ENCODE measurements around the gene IER2. TPM values are rescaled to one million over a fixed set of nuclear protein-coding genes. Genes with fewer than 3 reads are reported as not detected.

The IER2 gene
- total and polyA plus RNA-seq, 2 of the 4 experiments (the other 2 are of a cell fraction), result 7.7 to 102 TPM

DNA sequence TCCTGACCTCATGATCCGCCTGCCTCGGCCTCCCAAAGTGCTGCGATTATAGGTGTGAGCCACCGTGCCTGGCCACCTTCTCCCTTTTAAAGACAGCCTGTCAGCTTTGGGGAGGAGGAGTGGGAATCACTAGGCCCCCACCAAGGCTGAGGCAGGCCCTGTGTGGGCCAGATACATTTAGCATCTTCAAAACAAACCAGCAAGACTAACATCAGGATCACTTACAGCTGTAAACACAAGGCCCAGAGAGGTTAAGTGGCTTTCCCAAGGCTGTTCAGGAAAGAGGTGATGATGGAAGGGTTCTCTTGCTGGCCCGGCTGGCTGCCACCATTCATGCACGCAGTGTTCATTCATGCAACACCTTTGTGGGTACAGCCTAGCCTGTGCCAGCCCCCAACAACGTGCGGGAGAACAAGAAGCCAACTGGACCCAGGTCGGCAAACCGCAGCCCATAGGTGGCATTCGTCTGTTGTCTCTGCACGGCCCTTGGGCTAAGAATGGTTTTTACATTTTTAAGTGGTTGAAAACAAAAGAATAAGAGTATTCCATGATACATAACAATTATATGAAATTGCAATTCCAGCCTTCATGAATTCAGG, 23.0 kb downstream of the IER2 start:
- intact Hi-C loops (cut with micrococcal nuclease), result no loop called here
- Histone ChIP-seq H4K20me1 (ENCODE audit: insufficient read depth, low read length) (no peaks in the 10 kb centered on the region), H2BK120ac (ENCODE audit: low read depth, low read length) (peak overlapping the region; percentile 91), H3K79me1 (ENCODE audit: low read depth in 1 of 2, low read length in 2 of 2) (peaks cover 0 to 37% of the 10 kb centered on the region in 2 experiments; a peak in 2 of 4 replicates), H3K9me3 (ENCODE audit: control insufficient read depth, insufficient read depth, low read length) (no peaks in the 10 kb centered on the region), H2AK9ac (replicated peaks; ENCODE audit: low read depth, low read length, poor library complexity) (peak overlapping the region; percentile 91), H3K18ac (ENCODE audit: low read depth, low read length) (0 out of 2 replicates have a peak overlapping the region, but pooled peaks have one; percentile 5), H3K27me3 (ENCODE audit: control insufficient read depth, insufficient read depth, low read length) (no peaks in the 10 kb centered on the region), H2BK5ac (ENCODE audit: low read depth, low read length, poor library complexity, severe bottlenecking) (peak overlapping the region; percentile 44), H2BK15ac (ENCODE audit: low read depth, low read length) (peak overlapping the region; percentile 78; the same call in 1 of the 3 replicates), H3K27ac (ENCODE audit: insufficient read depth, low read length) (no peak overlapping the region; the same call in 1 of the 2 replicates), H3K9ac (ENCODE audit: low read depth, low read length) (no peak overlapping the region), H3K23ac (ENCODE audit: low read depth, low read length) (peak overlapping the region; percentile 59), H3K4me1 (ENCODE audit: control insufficient read depth, insufficient read depth, low read length) (peaks cover 16% of the 10 kb centered on the region), H2BK20ac (ENCODE audit: low read depth, low read length) (peak overlapping the region; percentile 87), H3K36me3 (ENCODE audit: control insufficient read depth, insufficient read depth, low read length) (no peaks in the 10 kb centered on the region), H3K56ac (ENCODE audit: extremely low read depth, insufficient read depth, low read length) (peak overlapping the region; percentile 40; the same call in 1 of the 2 replicates), H3K14ac (replicated peaks; ENCODE audit: low read depth, low read length) (peak overlapping the region; percentile 81), H3K4ac (ENCODE audit: low read depth, low read length) (peak overlapping the region; percentile 93), H4K5ac (ENCODE audit: low read depth, low read length) (no peak overlapping the region; the same call in 1 of the 2 replicates), H4K91ac (ENCODE audit: insufficient read depth, low read depth, low read length) (peak overlapping the region; percentile 70), H3K4me3 (ENCODE audit: insufficient read depth, low read depth, low read length) (no peak overlapping the region), H2AK5ac (ENCODE audit: low read depth, low read length) (peak overlapping the region; percentile 96), H3K4me2 (ENCODE audit: low read depth, low read length) (no peak overlapping the region), H3K9me1 (ENCODE audit: insufficient read depth, low read length) (peaks cover 19% of the 10 kb centered on the region), H2AFZ (replicated peaks; ENCODE audit: low read length, poor library complexity) (peak overlapping the region; percentile 76), H4K8ac (ENCODE audit: low read depth in 2 of 2, low read length in 2 of 2) (peak overlapping the region in 1 of 2 experiments; percentile 54; a peak in 2 of 4 replicates)
- dilution Hi-C loops (cut with HindIII; ENCODE audit: low sequenced_read_pairs, unreplicated experiment), result no loop called here
- no peak for DNase-seq
- in situ Hi-C loops (cut with MboI; ENCODE audit: low sequenced_read_pairs), result no loop called here
- BruUV-seq (replicated peaks), result no TSS peak
- no peak for ATAC-seq (ENCODE audit: low read depth)
- WGBS, 2 experiments (ENCODE audit: extremely low coverage in 2 of 2, insufficient read length in 1 of 2), result 60% methylated on average over 1 of the region's 12 CpGs; no CpG with 5 or more reads in 1 of the 2 experiments
- TF ChIP-seq FOS (IDR thresholded peaks at IDR 0.05; ENCODE audit: low read depth, low read length) (no peak), RFX5 (IDR thresholded peaks at IDR 0.05; ENCODE audit: low read depth, low read length) (no peak), RCOR1 (IDR thresholded peaks at IDR 0.05; ENCODE audit: insufficient replicate concordance, low read length) (no peak), RAD21 (IDR thresholded peaks at IDR 0.05; ENCODE audit: low read length) (no peak), CEBPB (IDR thresholded peaks at IDR 0.05; ENCODE audit: low read depth, low read length) (no peak), SMC3 (IDR thresholded peaks at IDR 0.05; ENCODE audit: low read depth, low read length) (no peak)
- TF ChIP-seq, protein P1, sequence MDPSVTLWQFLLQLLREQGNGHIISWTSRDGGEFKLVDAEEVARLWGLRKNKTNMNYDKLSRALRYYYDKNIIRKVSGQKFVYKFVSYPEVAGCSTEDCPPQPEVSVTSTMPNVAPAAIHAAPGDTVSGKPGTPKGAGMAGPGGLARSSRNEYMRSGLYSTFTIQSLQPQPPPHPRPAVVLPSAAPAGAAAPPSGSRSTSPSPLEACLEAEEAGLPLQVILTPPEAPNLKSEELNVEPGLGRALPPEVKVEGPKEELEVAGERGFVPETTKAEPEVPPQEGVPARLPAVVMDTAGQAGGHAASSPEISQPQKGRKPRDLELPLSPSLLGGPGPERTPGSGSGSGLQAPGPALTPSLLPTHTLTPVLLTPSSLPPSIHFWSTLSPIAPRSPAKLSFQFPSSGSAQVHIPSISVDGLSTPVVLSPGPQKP (IDR thresholded peaks at IDR 0.05; ENCODE audit: borderline replicate concordance, low read depth, low read length), result no peak
- TF ChIP-seq, protein P2, sequence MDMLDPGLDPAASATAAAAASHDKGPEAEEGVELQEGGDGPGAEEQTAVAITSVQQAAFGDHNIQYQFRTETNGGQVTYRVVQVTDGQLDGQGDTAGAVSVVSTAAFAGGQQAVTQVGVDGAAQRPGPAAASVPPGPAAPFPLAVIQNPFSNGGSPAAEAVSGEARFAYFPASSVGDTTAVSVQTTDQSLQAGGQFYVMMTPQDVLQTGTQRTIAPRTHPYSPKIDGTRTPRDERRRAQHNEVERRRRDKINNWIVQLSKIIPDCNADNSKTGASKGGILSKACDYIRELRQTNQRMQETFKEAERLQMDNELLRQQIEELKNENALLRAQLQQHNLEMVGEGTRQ (IDR thresholded peaks at IDR 0.05; ENCODE audit: low read depth, low read length), result no peak
- TF ChIP-seq, protein P3, sequence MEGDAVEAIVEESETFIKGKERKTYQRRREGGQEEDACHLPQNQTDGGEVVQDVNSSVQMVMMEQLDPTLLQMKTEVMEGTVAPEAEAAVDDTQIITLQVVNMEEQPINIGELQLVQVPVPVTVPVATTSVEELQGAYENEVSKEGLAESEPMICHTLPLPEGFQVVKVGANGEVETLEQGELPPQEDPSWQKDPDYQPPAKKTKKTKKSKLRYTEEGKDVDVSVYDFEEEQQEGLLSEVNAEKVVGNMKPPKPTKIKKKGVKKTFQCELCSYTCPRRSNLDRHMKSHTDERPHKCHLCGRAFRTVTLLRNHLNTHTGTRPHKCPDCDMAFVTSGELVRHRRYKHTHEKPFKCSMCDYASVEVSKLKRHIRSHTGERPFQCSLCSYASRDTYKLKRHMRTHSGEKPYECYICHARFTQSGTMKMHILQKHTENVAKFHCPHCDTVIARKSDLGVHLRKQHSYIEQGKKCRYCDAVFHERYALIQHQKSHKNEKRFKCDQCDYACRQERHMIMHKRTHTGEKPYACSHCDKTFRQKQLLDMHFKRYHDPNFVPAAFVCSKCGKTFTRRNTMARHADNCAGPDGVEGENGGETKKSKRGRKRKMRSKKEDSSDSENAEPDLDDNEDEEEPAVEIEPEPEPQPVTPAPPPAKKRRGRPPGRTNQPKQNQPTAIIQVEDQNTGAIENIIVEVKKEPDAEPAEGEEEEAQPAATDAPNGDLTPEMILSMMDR (conservative IDR thresholded peaks at IDR 0.05; ENCODE audit: low read depth, low read length), result no peak
- POLR2A ChIA-PET (ENCODE audit: unreplicated experiment), result no interaction called here
- CTCF ChIA-PET, result interaction anchor here (0.6 kb wide), 1 partner anchor 24 kb away, joined by 3 read pairs; no protein-coding TSS in a partner anchor

Data from IMR-90 (cell line).